Measurements from ENCODE around the gene OR51B4.
"Not testable (repeated sequence)": the region's sequence is repeated elsewhere in the genome, so short reads cannot be mapped to it uniquely, and the experiment has no call there.

Gene OR51B4

GRCh38 chr11:5266609-5267008, 35.1 kb downstream of the OR51B4 start:
- TF ChIP-seq, protein P1, sequence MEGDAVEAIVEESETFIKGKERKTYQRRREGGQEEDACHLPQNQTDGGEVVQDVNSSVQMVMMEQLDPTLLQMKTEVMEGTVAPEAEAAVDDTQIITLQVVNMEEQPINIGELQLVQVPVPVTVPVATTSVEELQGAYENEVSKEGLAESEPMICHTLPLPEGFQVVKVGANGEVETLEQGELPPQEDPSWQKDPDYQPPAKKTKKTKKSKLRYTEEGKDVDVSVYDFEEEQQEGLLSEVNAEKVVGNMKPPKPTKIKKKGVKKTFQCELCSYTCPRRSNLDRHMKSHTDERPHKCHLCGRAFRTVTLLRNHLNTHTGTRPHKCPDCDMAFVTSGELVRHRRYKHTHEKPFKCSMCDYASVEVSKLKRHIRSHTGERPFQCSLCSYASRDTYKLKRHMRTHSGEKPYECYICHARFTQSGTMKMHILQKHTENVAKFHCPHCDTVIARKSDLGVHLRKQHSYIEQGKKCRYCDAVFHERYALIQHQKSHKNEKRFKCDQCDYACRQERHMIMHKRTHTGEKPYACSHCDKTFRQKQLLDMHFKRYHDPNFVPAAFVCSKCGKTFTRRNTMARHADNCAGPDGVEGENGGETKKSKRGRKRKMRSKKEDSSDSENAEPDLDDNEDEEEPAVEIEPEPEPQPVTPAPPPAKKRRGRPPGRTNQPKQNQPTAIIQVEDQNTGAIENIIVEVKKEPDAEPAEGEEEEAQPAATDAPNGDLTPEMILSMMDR (IDR thresholded peaks at IDR 0.05; ENCODE audit: low read depth, low read length), result no peak
- H3K36me3 ChIP-seq, result no peaks in the 10 kb centered on the region
- peaks cover 39% of the 10 kb centered on the region for H3K27me3 ChIP-seq (ENCODE audit: insufficient read depth, low read depth, severe bottlenecking)
- no peak overlapping the region for H3K27ac ChIP-seq
- no peak overlapping the region for H3K4me3 ChIP-seq (ENCODE audit: low read depth, low read length)
- H3K9me3 ChIP-seq (ENCODE audit: severe bottlenecking), result no peaks in the 10 kb centered on the region
- no peak for DNase-seq

- no peak for DNase-seq
- no peaks in the 10 kb centered on the region for H3K36me3 ChIP-seq
- TF ChIP-seq, protein P1 (IDR thresholded peaks at IDR 0.05; ENCODE audit: low read depth, low read length), result no peak
- peaks cover 39% of the 10 kb centered on the region for H3K27me3 ChIP-seq (ENCODE audit: insufficient read depth, low read depth, severe bottlenecking)
- no peaks in the 10 kb centered on the region for H3K9me3 ChIP-seq (ENCODE audit: severe bottlenecking)
- H3K4me3 ChIP-seq (ENCODE audit: low read depth, low read length), result no peak overlapping the region
- H3K27ac ChIP-seq, result no peak overlapping the region
These were observed 35.9 kb downstream of the OR51B4 start for GRCh38 chr11:5265832-5266231.

- no peaks in the 10 kb centered on the region for H3K36me3 ChIP-seq
- no peak overlapping the region for H3K4me3 ChIP-seq (ENCODE audit: low read depth, low read length)
- peaks cover 37% of the 10 kb centered on the region for H3K27me3 ChIP-seq (ENCODE audit: insufficient read depth, low read depth, severe bottlenecking)
- DNase-seq, result no peak
- no peaks in the 10 kb centered on the region for H3K9me3 ChIP-seq (ENCODE audit: severe bottlenecking)
- no peak overlapping the region for H3K27ac ChIP-seq
- TF ChIP-seq, protein P1 (IDR thresholded peaks at IDR 0.05; ENCODE audit: low read depth, low read length), result no peak
These were observed 43.0 kb downstream of the OR51B4 start for GRCh38 chr11:5258543-5259262.

- TF ChIP-seq, protein P1 (IDR thresholded peaks at IDR 0.05; ENCODE audit: low read depth, low read length), result no peak
- Histone ChIP-seq H3K4me3 (ENCODE audit: low read depth, low read length) (no peak overlapping the region), H3K36me3 (no peaks in the 10 kb centered on the region), H3K27ac (no peak overlapping the region), H3K27me3 (ENCODE audit: insufficient read depth, low read depth, severe bottlenecking) (peaks cover 39% of the 10 kb centered on the region), H3K9me3 (ENCODE audit: severe bottlenecking) (no peaks in the 10 kb centered on the region)
- no peak for DNase-seq
These were observed 44.5 kb downstream of the OR51B4 start for GRCh38 chr11:5257296-5257695.

DNA sequence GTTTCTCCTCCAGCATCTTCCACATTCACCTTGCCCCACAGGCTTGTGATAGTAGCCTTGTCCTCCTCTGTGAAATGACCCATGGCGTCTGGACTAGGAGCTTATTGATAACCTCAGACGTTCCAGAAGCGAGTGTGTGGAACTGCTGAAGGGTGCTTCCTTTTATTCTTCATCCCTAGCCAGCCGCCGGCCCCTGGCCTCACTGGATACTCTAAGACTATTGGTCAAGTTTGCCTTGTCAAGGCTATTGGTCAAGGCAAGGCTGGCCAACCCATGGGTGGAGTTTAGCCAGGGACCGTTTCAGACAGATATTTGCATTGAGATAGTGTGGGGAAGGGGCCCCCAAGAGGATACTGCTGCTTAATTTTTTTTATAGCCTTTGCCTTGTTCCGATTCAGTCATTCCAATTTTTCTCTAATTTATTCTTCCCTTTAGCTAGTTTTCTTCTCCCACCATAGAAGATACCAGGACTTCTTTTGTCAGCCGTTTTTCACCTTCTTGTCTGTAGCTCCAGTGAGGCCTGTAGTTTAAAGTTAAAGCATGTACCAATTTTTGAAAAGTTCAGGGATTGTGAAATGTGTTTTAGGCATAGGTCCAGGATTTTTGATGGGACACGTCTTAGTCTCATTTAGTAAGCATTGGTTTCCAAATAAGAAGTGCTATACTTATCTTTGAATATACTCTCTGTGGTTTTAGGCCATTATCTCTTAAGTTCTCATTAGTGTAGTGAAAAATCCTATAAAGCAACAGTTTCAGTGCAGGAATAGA, 46.9 kb downstream of the OR51B4 start, which contains the start of gene HBG2:
HBG2 (minus strand) TSS at position 136 of the 768 bp plus-strand sequence; CDS start at position 83, 53 bp downstream.
- peaks cover 49% of the 10 kb centered on the region for H3K27me3 ChIP-seq (ENCODE audit: insufficient read depth, low read depth, severe bottlenecking)
- H3K4me3 ChIP-seq (ENCODE audit: low read depth, low read length); H3K9me3 ChIP-seq (ENCODE audit: severe bottlenecking); H3K36me3 ChIP-seq; DNase-seq; H3K27ac ChIP-seq: not testable (repeated sequence)

- not testable (repeated sequence) for DNase-seq; H3K4me3 ChIP-seq (ENCODE audit: low read depth, low read length); H3K27ac ChIP-seq; H3K36me3 ChIP-seq; H3K9me3 ChIP-seq (ENCODE audit: severe bottlenecking)
- H3K27me3 ChIP-seq (ENCODE audit: insufficient read depth, low read depth, severe bottlenecking), result peaks cover 47% of the 10 kb centered on the region
These were observed 47.7 kb downstream of the OR51B4 start for GRCh38 chr11:5254023-5254422.

GRCh38 chr11:5253440-5253839, 48.3 kb downstream of the OR51B4 start:
- H3K27me3 ChIP-seq (ENCODE audit: insufficient read depth, low read depth, severe bottlenecking), result peaks cover 42% of the 10 kb centered on the region
- H3K36me3 ChIP-seq; H3K9me3 ChIP-seq (ENCODE audit: severe bottlenecking); H3K27ac ChIP-seq; H3K4me3 ChIP-seq (ENCODE audit: low read depth, low read length); DNase-seq: not testable (repeated sequence)
